ENCODE data around the gene ZNF423. TPM values are rescaled to one million over a fixed set of nuclear protein-coding genes. Genes with fewer than 3 reads are reported as not detected.

The ZNF423 gene
- total RNA-seq, 6 experiments from 2014 or later = not detected

- H3K36me3 Mint-ChIP-seq (ENCODE audit: low read depth) = no peaks in the 10 kb centered on the region
- no peak overlapping the region for H3K27ac Mint-ChIP-seq
- H3K9me3 Mint-ChIP-seq = no peaks in the 10 kb centered on the region; the same call in 1 of the 2 replicates
- H3K4me1 Mint-ChIP-seq (ENCODE audit: low read depth) = no peaks in the 10 kb centered on the region
- H3K4me3 Mint-ChIP-seq = no peak overlapping the region
- no peak for TF ChIP-seq CTCF (IDR thresholded peaks at IDR 0.05)
- peaks cover 4% of the 10 kb centered on the region for H3K27me3 Mint-ChIP-seq (ENCODE audit: insufficient read depth)
- DNase-seq = no peak
Measured at GRCh38 chr16:49619811-49620157, 236.1 kb downstream of the ZNF423 start.

- no peaks in the 10 kb centered on the region for H3K36me3 Mint-ChIP-seq (ENCODE audit: low read depth)
- DNase-seq = no peak
- no peaks in the 10 kb centered on the region; the same call in 1 of the 2 replicates for H3K9me3 Mint-ChIP-seq
- H3K27me3 Mint-ChIP-seq (ENCODE audit: insufficient read depth) = peaks cover 4% of the 10 kb centered on the region
- H3K27ac Mint-ChIP-seq = no peak overlapping the region
- no peak overlapping the region for H3K4me3 Mint-ChIP-seq
- no peak for TF ChIP-seq CTCF (IDR thresholded peaks at IDR 0.05)
- H3K4me1 Mint-ChIP-seq (ENCODE audit: low read depth) = no peaks in the 10 kb centered on the region
Measured at GRCh38 chr16:49618955-49619354, 237.0 kb downstream of the ZNF423 start.

- Mint-ChIP-seq H3K4me1 (ENCODE audit: low read depth) (no peaks in the 10 kb centered on the region), H3K4me3 (no peak overlapping the region), H3K27me3 (ENCODE audit: insufficient read depth) (peaks cover 4% of the 10 kb centered on the region), H3K27ac (no peak overlapping the region), H3K9me3 (no peaks in the 10 kb centered on the region; the same call in 1 of the 2 replicates), H3K36me3 (ENCODE audit: low read depth) (no peaks in the 10 kb centered on the region)
- DNase-seq = no peak
- no peak for TF ChIP-seq CTCF (IDR thresholded peaks at IDR 0.05)
Measured at GRCh38 chr16:49617710-49618330, 238.1 kb downstream of the ZNF423 start.

- H3K4me1 Mint-ChIP-seq (ENCODE audit: low read depth) = no peaks in the 10 kb centered on the region
- H3K4me3 Mint-ChIP-seq = no peak overlapping the region
- H3K27me3 Mint-ChIP-seq (ENCODE audit: insufficient read depth) = no peaks in the 10 kb centered on the region; the same call in none of the 2 replicates
- no peaks in the 10 kb centered on the region for H3K36me3 Mint-ChIP-seq (ENCODE audit: low read depth)
- DNase-seq = no peak
- no peak overlapping the region for H3K27ac Mint-ChIP-seq
- TF ChIP-seq CTCF (IDR thresholded peaks at IDR 0.05) = no peak
- H3K9me3 Mint-ChIP-seq = no peaks in the 10 kb centered on the region; the same call in 1 of the 2 replicates
Measured at GRCh38 chr16:49617016-49617629, 238.8 kb downstream of the ZNF423 start.

DNA sequence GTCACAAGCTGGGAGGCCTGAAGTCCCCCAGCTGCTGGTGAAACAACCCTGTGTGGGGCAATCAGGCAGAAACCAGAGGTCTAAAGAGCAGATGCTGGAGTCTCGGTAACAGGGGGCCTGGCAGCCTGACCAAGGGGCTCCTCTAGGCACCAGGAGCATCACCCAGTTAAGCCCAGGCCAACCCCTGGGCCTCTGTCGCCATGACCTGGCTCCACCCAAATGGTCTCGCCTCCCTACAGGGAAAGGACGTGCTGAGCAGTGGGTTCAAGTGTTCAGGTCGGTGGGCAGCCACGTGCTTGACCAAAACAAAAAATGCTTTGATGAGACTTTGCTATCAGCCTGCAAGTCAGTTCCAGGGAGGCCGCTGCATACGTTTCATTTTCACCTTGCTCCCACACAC is 240.3 kb downstream of the ZNF423 start:
- H3K27me3 Mint-ChIP-seq (ENCODE audit: insufficient read depth) = no peaks in the 10 kb centered on the region; the same call in none of the 2 replicates
- no peak overlapping the region for H3K27ac Mint-ChIP-seq
- no peak for TF ChIP-seq CTCF (IDR thresholded peaks at IDR 0.05)

More for the DNA sequence above, 240.3 kb downstream of the ZNF423 start:
- no peak for DNase-seq
- no peaks in the 10 kb centered on the region for H3K4me1 Mint-ChIP-seq (ENCODE audit: low read depth)
- H3K9me3 Mint-ChIP-seq = no peaks in the 10 kb centered on the region; the same call in 1 of the 2 replicates
- no peaks in the 10 kb centered on the region for H3K36me3 Mint-ChIP-seq (ENCODE audit: low read depth)
- H3K4me3 Mint-ChIP-seq = no peak overlapping the region
